CD14-positive monocyte (primary cell): ENCODE measurements around the gene NFATC2IP. TPM values are rescaled to one million over a fixed set of nuclear protein-coding genes. Genes with fewer than 3 reads are reported as not detected.

Experiments used
- DNase-seq, 3 donors: peaks; one replicate each; pipeline ENCODE4 v3.0.0-alpha.2; 2011 to 2022
- H2AFZ ChIP-seq: 2 replicates; pipeline ENCODE4 v1.6.0; 2012; ENCODE audit warnings: mild to moderate bottlenecking, low read depth, low read length, inconsistent platforms; ENCODE audit not compliant: insufficient read depth, poor library complexity, severe bottlenecking
- H3K27ac ChIP-seq, 2 donors: 1 replicate in 1 of 2; 2 replicates in 1 of 2; pipeline ENCODE4 v1.5.1; 2012 to 2013; ENCODE audit warnings: low read length in 2 of 2, control low read depth in 1 of 2, inconsistent platforms in 1 of 2, low read depth in 1 of 2, mild to moderate bottlenecking in 1 of 2
- H3K27me3 ChIP-seq, 2 donors: one replicate each; pipeline versions ENCODE4 v1.6.0 to v1.6.1; 2011 to 2013; ENCODE audit warnings: low read length in 2 of 2; ENCODE audit not compliant: control insufficient read depth in 2 of 2, insufficient read depth in 2 of 2
- H3K36me3 ChIP-seq, 2 donors: replicated peaks in 1 of 2; 1 replicate in 1 of 2; 2 replicates in 1 of 2; pipeline versions ENCODE4 v1.5.1 to v1.6.1; 2012 to 2013; ENCODE audit warnings: low read length in 2 of 2, control low read depth in 1 of 2, inconsistent platforms in 1 of 2, mild to moderate bottlenecking in 1 of 2; ENCODE audit not compliant: insufficient read depth in 2 of 2, control insufficient read depth in 1 of 2
- H3K4me1 ChIP-seq, 2 donors: 1 replicate in 1 of 2; 2 replicates in 1 of 2; pipeline versions ENCODE4 v1.5.1 to v1.6.1; 2012 to 2013; ENCODE audit warnings: low read length in 2 of 2, control low read depth in 1 of 2, inconsistent platforms in 1 of 2, mild to moderate bottlenecking in 1 of 2, moderate library complexity in 1 of 2; ENCODE audit not compliant: insufficient read depth in 2 of 2, control insufficient read depth in 1 of 2
- H3K4me2 ChIP-seq: replicated peaks from 2 replicates; pipeline ENCODE3; 2012; ENCODE audit warnings: low read length, moderate library complexity, mild to moderate bottlenecking; ENCODE audit not compliant: poor library complexity, severe bottlenecking; ENCODE audit errors: extremely low read depth
- H3K4me3 ChIP-seq, 3 experiments: fragments of 200-600 bp in 1 of 3; sonication (generic) in 1 of 3; replicated peaks in 1 of 3; 1 replicate in 2 of 3; 2 replicates in 1 of 3; pipeline ENCODE4 v1.5.1; 2011 to 2013; ENCODE audit warnings: low read length in 3 of 3, mild to moderate bottlenecking in 3 of 3, control low read depth in 2 of 3, low read depth in 2 of 3, inconsistent platforms in 1 of 3, moderate library complexity in 1 of 3
- H3K79me2 ChIP-seq: 2 replicates; pipeline ENCODE4 v1.6.0; 2012; ENCODE audit warnings: mild to moderate bottlenecking, control low read depth, inconsistent platforms, low read length, moderate library complexity; ENCODE audit not compliant: insufficient read depth
- H3K9ac ChIP-seq: 2 replicates; pipeline ENCODE4 v1.6.0; 2017; ENCODE audit warnings: low read length, mild to moderate bottlenecking; ENCODE audit not compliant: insufficient read depth, poor library complexity, severe bottlenecking
- H3K9me3 ChIP-seq, 2 donors: replicated peaks in 1 of 2; 1 replicate in 1 of 2; 2 replicates in 1 of 2; pipeline versions ENCODE4 v1.5.1 to v1.6.1; 2012 to 2013; ENCODE audit warnings: low read length in 2 of 2, control low read depth in 1 of 2; ENCODE audit not compliant: control insufficient read depth in 1 of 2, insufficient read depth in 1 of 2
- H4K20me1 ChIP-seq: 2 replicates; pipeline ENCODE4 v1.6.0; 2012; ENCODE audit warnings: mild to moderate bottlenecking, low read length, control low read depth, moderate library complexity; ENCODE audit not compliant: insufficient read depth
- H3K27ac Mint-ChIP-seq, 7 donors: one replicate each; pipeline ENCODE4 v1.8.0; 2020; ENCODE audit warnings: mild to moderate bottlenecking in 7 of 7, mixed read lengths in 7 of 7, moderate library complexity in 6 of 7, inconsistent platforms in 2 of 7
- H3K27me3 Mint-ChIP-seq, 3 donors: one replicate each; pipeline ENCODE4 v1.8.0; 2021 to 2022; ENCODE audit warnings: low read depth in 3 of 3, mild to moderate bottlenecking in 3 of 3, mixed read lengths in 3 of 3, moderate library complexity in 3 of 3, inconsistent platforms in 1 of 3
- H3K36me3 Mint-ChIP-seq, 2 donors: one replicate each; pipeline ENCODE4 v1.8.0; 2020; ENCODE audit warnings: mixed read lengths in 2 of 2, inconsistent platforms in 1 of 2, mild to moderate bottlenecking in 1 of 2
- H3K4me1 Mint-ChIP-seq: one replicate; pipeline ENCODE4 v1.8.0; 2020; ENCODE audit warnings: mild to moderate bottlenecking, mixed read lengths
- H3K4me3 Mint-ChIP-seq, 2 donors: one replicate each; pipeline ENCODE4 v1.8.0; 2020; ENCODE audit warnings: mild to moderate bottlenecking in 2 of 2, mixed read lengths in 2 of 2, moderate library complexity in 1 of 2
- H3K9me3 Mint-ChIP-seq, 7 donors: one replicate each; pipeline ENCODE4 v1.8.0; 2020 to 2022; ENCODE audit warnings: mixed read lengths in 7 of 7, mild to moderate bottlenecking in 6 of 7, moderate library complexity in 6 of 7, inconsistent platforms in 2 of 7
- WGBS: methylation state at CpG from one replicate; pipeline ENCODE4 v1.1.5; 2013; ENCODE audit warnings: missing lambda C conversion rate; ENCODE audit not compliant: insufficient coverage; 5-methylcytosine and 5-hydroxymethylcytosine counted together
- intact Hi-C, 2 donors: fragments of 100-400 bp; cut with micrococcal nuclease; formaldehyde crosslinking; loops; one replicate each; pipeline versions ENCODE4 v1.15.0 to v1.15.1; 2023
- polyA plus RNA-seq, 3 donors: library from polyadenylated mRNA; depleted of rRNA in 1 of 3; unstranded in 2 of 3; stranded (reverse) in 1 of 3; fragments of 300-500 nt in 2 of 3; fragments of >200 nt in 1 of 3; fragmentation: Illumina TruSeq in 2 of 3; gene quantifications; 1 replicate in 2 of 3; 2 replicates in 1 of 3; pipeline ENCODE4 v1.2.3, GENCODE V29; 2012 to 2021
- TF ChIP-seq, protein P1 (sequence below): fragments of 200-600 bp; IDR thresholded peaks from one replicate; pipeline ENCODE4 v1.8.0; 2022; ENCODE audit warnings: antibody characterized with exemption, mild to moderate bottlenecking

Gene NFATC2IP
- polyA plus RNA-seq, 3 donors, result 17.5 to 125 (median 18.4) TPM

DNA sequence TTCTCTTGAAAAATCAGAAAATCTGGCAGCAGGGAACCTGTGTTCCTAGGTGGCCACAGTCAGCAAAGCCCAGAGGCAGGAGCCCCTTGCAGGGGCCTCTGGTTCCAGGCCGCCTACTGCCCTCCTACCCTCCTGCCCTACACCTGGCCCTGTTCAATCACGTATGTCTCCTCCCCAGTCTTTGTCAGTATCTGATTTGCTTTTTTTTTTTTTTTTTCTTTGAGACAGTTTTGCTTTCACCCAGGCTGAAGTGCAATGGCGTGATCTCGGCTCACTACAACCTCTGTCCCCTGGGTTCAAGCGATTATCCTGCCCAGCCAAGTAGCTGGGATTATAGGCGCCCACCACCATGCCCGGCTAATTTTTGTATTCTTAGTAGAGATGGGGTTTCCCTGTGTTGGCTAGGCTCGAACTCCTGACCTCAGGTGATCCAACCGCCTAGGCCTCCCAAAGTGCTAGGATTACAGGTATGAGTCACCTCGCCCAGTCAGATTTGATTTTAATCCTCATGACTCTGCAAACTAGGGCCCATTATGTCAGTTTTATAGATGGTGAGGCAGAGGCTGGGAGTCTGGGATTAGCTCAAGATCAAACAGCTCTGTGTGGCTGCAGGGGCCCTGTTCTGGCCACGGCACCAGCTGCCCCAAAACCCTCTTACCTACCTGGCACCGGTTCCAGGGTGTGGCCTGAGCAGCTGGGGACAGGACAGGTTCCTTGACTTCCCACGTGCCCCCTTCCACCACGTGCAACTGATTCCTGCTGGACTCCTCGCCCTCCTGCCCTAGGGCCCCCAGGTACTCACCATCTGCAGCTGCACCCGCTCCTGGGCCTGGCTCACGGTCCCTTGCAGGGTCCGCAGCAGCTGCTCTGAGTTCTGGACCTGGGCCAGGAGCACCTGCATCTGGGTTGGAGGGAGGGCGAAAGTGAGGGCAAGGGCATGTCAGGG is 40.4 kb upstream of the NFATC2IP start:
- no peak for DNase-seq
- Mint-ChIP-seq H3K36me3 (peaks cover 43 to 77% of the 10 kb centered on the region in 2 donors), H3K27ac (peak overlapping the region in 2 of 7 donors; percentile 22 to 32), H3K4me1 (no peaks in the 10 kb centered on the region), H3K27me3 (peaks cover 0 to 1% (median 1%) of the 10 kb centered on the region in 3 donors), H3K4me3 (no peak overlapping the region), H3K9me3 (no peaks in the 10 kb centered on the region)
- Histone ChIP-seq H3K27ac (no peak overlapping the region), H3K4me3 (no peak overlapping the region), H3K36me3 (peaks cover 42 to 68% of the 10 kb centered on the region in 2 donors), H4K20me1 (no peaks in the 10 kb centered on the region), H3K27me3 (no peaks in the 10 kb centered on the region), H3K4me2 (no peak overlapping the region), H3K9me3 (no peaks in the 10 kb centered on the region), H3K79me2 (no peaks in the 10 kb centered on the region), H3K9ac (no peak overlapping the region), H2AFZ (no peak overlapping the region), H3K4me1 (no peaks in the 10 kb centered on the region)
- TF ChIP-seq, protein P1, sequence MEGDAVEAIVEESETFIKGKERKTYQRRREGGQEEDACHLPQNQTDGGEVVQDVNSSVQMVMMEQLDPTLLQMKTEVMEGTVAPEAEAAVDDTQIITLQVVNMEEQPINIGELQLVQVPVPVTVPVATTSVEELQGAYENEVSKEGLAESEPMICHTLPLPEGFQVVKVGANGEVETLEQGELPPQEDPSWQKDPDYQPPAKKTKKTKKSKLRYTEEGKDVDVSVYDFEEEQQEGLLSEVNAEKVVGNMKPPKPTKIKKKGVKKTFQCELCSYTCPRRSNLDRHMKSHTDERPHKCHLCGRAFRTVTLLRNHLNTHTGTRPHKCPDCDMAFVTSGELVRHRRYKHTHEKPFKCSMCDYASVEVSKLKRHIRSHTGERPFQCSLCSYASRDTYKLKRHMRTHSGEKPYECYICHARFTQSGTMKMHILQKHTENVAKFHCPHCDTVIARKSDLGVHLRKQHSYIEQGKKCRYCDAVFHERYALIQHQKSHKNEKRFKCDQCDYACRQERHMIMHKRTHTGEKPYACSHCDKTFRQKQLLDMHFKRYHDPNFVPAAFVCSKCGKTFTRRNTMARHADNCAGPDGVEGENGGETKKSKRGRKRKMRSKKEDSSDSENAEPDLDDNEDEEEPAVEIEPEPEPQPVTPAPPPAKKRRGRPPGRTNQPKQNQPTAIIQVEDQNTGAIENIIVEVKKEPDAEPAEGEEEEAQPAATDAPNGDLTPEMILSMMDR, result no peak
- intact Hi-C loops, result no loop called here
- 98% methylated on average over 13 of the region's 19 CpGs for WGBS

DNA sequence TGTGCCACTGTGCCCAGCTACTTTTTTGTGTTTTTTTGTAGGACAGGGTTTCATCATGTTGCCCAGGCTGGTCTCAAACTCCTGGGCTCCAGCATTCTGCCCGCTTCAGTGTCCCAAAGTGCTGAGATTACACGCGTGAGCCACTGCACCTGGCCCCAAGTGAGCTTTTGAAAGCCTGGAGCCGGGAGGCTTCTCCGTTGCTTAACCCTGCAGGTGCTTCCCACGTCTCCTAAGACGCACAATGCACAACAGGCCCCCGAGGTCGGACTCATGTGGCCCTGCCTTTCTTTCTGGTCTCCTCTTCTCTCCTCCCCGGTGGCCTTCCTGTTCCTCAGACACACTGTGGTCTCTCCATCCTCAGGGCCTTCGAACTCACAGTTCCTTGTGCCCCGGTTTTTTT is 38.2 kb upstream of the NFATC2IP start:
- H4K20me1 ChIP-seq, result no peaks in the 10 kb centered on the region
- peaks cover 0 to 1% (median 1%) of the 10 kb centered on the region in 3 donors for H3K27me3 Mint-ChIP-seq

More for the DNA sequence above, 38.2 kb upstream of the NFATC2IP start:
- no peak for DNase-seq
- Histone ChIP-seq H3K4me3 (no peak overlapping the region), H3K9ac (no peak overlapping the region), H3K27ac (no peak overlapping the region), H3K27me3 (no peaks in the 10 kb centered on the region), H2AFZ (no peak overlapping the region), H3K79me2 (no peaks in the 10 kb centered on the region), H3K4me2 (no peak overlapping the region), H3K9me3 (no peaks in the 10 kb centered on the region), H3K36me3 (peaks cover 51 to 81% of the 10 kb centered on the region in 2 donors), H3K4me1 (no peaks in the 10 kb centered on the region)
- TF ChIP-seq, protein P1, result no peak
- Mint-ChIP-seq H3K9me3 (peaks cover 0 to 3% (median 0%) of the 10 kb centered on the region in 7 donors), H3K27ac (peak overlapping the region in 1 of 7 donors; percentile 71), H3K4me3 (no peak overlapping the region), H3K4me1 (no peaks in the 10 kb centered on the region), H3K36me3 (peaks cover 58 to 82% of the 10 kb centered on the region in 2 donors)
- intact Hi-C loops, result no loop called here
- WGBS, result 90% methylated on average over 12 of the region's 12 CpGs
